ENCODE measurements around the gene KANK3.
"Not testable (repeated sequence)": the region's sequence is repeated elsewhere in the genome, so short reads cannot be mapped to it uniquely, and the experiment has no call there.

The KANK3 gene

DNA sequence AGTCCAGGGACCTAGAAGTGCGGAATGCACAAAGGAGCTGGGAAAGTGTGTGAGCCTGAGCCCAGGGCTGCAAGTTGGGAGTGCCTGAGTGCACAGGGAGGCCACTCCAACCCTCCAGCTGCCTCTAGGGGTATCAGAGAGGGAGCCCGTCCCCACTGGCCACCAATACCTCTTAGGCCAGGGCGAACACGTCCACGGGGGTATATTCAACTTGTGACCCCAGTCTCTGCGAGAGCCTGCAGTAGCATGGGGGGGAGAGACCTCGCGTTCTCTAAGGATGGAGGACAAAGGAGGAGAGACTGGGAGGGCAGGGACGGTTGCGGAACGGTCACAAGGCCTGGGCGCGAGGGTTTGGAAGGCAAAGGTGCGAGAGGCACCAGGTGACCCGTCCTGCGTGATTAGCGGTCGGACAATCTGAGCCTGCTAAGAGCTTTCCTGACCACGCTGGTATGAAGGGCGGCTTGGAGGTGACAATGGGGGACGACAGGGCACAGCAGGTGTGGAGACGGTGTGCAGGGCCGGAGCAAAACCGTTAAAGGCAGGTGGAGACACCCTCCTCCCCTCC, 35.6 kb downstream of the KANK3 start:
- DNase-seq (ENCODE audit: low read depth) = no peak
- TF ChIP-seq, protein P1, sequence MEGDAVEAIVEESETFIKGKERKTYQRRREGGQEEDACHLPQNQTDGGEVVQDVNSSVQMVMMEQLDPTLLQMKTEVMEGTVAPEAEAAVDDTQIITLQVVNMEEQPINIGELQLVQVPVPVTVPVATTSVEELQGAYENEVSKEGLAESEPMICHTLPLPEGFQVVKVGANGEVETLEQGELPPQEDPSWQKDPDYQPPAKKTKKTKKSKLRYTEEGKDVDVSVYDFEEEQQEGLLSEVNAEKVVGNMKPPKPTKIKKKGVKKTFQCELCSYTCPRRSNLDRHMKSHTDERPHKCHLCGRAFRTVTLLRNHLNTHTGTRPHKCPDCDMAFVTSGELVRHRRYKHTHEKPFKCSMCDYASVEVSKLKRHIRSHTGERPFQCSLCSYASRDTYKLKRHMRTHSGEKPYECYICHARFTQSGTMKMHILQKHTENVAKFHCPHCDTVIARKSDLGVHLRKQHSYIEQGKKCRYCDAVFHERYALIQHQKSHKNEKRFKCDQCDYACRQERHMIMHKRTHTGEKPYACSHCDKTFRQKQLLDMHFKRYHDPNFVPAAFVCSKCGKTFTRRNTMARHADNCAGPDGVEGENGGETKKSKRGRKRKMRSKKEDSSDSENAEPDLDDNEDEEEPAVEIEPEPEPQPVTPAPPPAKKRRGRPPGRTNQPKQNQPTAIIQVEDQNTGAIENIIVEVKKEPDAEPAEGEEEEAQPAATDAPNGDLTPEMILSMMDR (IDR thresholded peaks at IDR 0.05; ENCODE audit: insufficient read depth, low read depth, low read length, missing control alignments) = no peak

DNA sequence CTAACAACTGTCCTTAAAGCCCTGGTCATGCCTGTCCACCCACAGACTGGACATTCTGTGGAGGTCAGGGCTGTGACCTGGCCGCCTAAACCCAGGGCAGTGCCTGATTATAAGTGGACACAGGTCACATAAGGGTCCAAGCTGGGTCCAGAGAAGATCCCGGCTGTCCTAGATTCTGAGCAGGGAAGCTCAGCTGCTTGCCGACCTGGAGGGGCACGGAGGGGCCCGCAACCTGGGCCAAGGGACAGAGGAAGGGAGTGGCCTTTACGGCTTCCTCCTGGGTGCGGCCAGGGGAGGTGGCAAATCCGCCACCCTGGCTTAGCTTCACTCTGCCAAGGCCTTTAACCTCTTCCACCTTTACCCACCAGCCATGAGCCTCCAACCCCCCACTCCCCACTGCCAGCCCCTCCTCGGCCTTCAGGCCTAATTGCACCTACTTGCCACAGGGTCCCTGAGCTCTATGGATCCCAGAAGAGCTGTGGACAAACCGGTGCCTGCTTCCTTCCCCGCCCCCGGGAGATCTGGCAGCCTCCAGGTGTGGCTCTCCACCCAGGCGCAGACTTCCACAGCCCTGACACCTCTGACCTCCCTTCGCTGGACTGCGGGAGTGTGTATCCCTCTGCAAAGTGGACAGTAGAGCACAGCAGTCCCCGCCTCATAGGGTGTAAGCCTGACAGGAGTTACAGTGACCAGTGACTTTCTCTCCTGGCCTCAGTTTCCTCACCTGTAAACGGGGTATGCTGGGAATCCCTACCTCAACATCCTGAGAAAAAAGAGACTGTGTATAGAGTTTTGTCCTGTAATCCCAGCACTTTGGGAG, 36.6 kb downstream of the KANK3 start:
- no peak overlapping the region for H3K4me3 ChIP-seq (ENCODE audit: low read length)
- DNase-seq (ENCODE audit: low read depth) = no peak
- TF ChIP-seq, protein P1 (IDR thresholded peaks at IDR 0.05; ENCODE audit: insufficient read depth, low read depth, low read length, missing control alignments) = no peak

More for the DNA sequence above, 35.6 kb downstream of the KANK3 start:
- peak overlapping the region; percentile 59 for H3K4me3 ChIP-seq (ENCODE audit: low read length)

DNA sequence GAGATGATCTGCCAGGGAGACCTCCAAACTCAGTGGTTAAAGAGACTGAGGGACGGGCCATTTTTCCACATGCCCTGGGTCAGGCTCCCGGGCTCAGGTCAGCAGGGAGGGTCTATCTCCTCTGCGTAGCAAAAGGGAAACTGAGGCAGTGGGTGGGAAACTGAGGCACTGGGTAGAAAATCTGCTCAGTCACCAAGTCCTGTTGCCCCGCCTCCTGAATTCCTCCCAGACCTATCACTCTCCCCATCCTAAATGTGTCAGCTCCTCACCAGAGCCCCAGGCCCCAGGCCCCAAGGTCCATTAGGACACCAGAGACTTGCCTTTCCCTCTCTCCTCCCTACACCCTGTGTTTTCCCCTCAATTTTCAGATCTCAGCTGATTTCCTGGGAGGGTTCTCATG, 37.3 kb downstream of the KANK3 start:
- DNase-seq (ENCODE audit: low read depth) = no peak
- no peak overlapping the region for H3K4me3 ChIP-seq (ENCODE audit: low read length)
- TF ChIP-seq, protein P1 (IDR thresholded peaks at IDR 0.05; ENCODE audit: insufficient read depth, low read depth, low read length, missing control alignments) = no peak

DNA sequence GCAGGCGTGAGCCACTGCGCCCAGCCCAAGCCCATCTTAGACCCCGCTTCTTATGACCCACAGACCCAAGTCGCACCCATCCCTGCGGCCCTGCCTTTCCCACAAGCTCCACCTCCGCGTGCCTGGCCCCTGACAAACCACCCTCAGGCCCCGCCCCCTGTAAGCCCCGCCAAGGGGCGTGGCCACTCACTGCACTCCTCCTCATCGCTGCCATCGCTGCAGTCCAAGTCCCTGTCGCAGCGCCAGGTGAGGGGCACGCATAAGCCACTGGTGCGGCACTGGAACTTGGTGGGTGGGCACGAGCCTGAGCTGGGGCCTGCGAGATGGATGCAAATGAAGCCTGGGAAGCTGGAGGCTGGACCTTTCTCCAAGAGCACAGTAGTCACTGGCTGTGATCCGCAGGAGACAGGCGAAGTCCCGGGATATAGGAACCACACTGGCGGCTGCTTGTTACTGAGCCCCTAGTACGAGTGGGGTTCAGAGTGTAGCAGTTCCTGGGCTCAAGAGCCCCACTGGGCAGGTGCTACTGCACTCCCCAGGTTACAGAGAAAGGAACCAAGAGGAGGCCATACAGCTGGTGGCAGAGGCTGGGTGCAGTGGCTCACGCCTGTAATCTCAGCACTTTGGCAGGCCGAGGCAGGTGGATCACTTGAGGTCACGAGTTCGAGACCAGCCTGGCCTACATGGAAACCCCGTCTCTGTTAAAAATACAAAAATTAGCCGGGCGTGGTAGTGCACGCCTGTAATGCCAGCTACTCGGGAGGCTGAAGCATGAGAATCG, 38.0 kb downstream of the KANK3 start:
- TF ChIP-seq, protein P1 (IDR thresholded peaks at IDR 0.05; ENCODE audit: insufficient read depth, low read depth, low read length, missing control alignments) = no peak
- no peak for DNase-seq (ENCODE audit: low read depth)
- H3K4me3 ChIP-seq (ENCODE audit: low read length) = no peak overlapping the region

DNA sequence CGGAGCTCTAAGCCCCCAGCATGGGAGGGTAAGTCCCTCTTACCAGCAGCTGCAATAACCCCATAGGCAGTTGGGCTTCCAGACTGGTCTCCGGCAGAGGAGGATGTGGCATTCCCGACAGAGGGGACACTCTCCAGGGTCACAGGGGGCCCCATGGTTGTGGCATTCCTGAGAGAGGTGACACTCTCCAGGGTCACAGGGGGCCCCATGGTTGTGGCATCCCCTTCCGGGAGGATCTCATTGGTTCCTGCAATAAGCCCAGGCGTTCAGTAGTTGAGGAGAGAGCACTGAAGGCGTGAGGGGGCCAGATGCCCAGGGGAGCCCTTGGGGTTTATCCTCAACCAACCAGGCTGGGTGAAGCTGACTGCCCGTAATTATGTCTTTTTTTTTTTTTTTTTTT, 40.3 kb downstream of the KANK3 start:
- H3K4me3 ChIP-seq (ENCODE audit: low read length) = no peak overlapping the region
- DNase-seq (ENCODE audit: low read depth) = no peak
- TF ChIP-seq, protein P1 (IDR thresholded peaks at IDR 0.05; ENCODE audit: insufficient read depth, low read depth, low read length, missing control alignments) = no peak

DNA sequence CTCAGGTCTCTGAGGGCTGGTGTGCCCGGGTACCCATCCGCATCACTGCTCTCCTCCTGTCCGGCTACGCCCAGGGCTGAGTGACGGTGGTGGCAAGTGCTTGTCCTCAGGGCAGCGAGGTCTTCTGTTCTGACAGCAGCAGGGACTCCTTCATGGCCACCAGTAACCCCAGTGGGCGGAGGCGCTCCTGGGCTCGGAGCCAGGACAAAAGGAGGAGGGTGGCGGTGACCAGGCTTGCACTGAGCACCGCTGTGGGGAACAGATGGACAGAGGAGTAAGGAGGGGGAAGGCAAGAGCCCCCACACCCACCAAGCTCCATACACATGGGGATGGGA, 40.7 kb downstream of the KANK3 start:
- TF ChIP-seq, protein P1 (IDR thresholded peaks at IDR 0.05; ENCODE audit: insufficient read depth, low read depth, low read length, missing control alignments) = no peak
- no peak overlapping the region for H3K4me3 ChIP-seq (ENCODE audit: low read length)
- DNase-seq (ENCODE audit: low read depth) = no peak

DNA sequence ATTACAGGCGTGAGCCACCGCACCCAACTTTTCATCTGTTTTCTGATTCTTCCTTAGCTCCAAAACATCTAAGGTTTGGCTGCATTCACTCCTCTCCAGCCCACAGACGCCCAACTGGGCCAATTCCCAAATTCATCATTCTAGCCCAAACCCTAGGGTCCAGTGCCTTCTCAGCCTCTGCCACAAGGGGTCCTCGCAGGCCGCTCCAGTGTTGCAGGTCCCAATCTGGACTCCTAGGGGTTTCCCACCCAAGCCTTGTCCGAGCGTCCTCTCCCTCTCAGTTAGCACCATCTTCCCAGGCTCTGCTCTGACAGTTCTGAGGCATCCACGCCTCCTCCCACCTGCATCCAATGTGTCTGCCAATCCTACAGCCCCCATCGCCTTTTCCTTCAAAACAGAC, 51.7 kb downstream of the KANK3 start:
- not testable (repeated sequence) for H3K4me3 ChIP-seq (ENCODE audit: low read length); DNase-seq (ENCODE audit: low read depth)

DNA sequence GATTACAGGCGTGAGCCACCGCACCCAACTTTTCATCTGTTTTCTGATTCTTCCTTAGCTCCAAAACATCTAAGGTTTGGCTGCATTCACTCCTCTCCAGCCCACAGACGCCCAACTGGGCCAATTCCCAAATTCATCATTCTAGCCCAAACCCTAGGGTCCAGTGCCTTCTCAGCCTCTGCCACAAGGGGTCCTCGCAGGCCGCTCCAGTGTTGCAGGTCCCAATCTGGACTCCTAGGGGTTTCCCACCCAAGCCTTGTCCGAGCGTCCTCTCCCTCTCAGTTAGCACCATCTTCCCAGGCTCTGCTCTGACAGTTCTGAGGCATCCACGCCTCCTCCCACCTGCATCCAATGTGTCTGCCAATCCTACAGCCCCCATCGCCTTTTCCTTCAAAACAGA, 66.6 kb downstream of the KANK3 start:
- not testable (repeated sequence) for DNase-seq (ENCODE audit: low read depth); H3K4me3 ChIP-seq (ENCODE audit: low read length)

All from epithelial cell of esophagus (primary cell).